Activated T-cell treated with anti-CD3 and anti-CD28 coated beads for 48 hours (primary cell): ENCODE measurements around the gene NXPH4.
A peak's percentile ranks its signal among the peaks of the same experiment; 100 is the strongest.

Experiments used
- DNase-seq: peaks from one replicate; pipeline ENCODE4 v3.0.0-alpha.2; 2020; ENCODE audit warnings: low read depth

The NXPH4 gene

DNA sequence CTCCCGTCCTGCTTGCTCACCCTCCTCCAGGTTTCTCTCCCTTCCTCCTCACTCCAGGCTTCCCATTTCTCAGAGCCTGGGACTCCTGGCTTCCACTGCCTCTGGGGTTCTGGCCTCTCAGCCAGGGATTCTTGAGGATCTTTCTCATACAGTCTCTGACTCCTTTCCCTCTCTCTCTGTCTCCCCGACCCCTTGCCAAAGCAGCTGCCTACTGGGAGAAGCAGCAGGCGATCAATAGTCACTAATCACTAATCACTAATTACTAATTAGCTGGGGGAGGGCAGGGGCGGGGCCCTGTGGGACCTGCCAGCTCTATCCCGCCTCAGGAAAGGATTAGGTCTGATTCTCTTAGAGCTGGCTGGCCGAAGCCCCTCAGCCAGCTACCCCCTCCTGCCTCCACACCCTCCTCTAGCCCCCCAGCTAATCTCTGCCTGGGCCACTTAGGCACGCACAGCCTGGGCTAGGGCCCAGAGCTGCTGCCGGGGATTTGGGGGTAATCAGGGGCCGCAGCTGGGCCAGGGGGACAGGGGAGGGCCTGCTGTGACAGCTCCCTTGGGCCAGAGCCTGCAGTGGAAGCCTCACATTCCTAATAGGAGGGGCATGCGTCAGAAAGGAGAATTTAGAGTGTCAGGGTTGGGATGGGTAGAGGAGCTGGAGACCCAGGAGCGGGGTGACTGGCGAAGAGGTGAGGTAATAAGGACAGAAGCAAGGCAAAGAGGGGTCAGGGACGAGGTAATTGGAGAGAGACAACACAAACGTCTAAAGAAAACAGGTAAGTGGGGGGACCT, 2.8 kb downstream of the NXPH4 start:
- DNase-seq = no peak

DNA sequence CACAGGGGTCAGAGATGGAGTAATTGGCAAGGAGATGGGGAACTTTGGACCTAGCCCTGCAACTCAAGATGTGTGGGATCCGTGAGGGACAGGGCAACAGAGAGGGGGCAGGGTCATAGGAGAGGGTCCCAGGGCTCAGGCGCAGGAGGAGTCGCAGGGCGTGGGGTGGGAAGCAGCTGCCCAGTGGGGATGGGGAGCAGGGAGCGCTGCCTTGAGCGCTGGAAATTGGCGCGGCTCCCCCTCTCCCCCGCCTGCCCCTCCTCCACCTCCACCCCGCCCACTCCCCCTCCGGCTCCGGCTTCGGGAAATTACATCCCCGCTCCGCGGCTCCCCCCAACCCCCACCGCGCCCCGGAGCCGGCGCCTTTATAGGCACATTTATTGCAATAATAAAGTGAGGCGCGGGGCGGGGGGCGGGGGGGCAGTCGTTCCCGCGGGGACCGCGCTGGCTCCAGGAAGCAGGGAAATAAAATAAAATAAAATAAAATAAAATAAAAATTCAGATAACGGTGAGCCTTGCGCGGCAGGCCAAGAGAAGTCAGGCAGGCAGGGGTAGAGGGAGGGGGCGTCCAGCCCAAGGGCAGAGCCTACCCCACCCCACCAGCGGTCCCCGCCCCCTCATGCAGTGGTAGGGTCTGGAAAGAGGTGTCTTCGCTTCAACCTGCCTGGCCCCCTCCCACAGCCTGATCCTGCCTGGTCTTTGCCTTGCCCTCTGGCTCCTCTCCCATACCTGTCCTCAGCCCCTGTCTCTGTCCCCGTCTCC, 3.6 kb downstream of the NXPH4 start:
- no peak for DNase-seq

DNA sequence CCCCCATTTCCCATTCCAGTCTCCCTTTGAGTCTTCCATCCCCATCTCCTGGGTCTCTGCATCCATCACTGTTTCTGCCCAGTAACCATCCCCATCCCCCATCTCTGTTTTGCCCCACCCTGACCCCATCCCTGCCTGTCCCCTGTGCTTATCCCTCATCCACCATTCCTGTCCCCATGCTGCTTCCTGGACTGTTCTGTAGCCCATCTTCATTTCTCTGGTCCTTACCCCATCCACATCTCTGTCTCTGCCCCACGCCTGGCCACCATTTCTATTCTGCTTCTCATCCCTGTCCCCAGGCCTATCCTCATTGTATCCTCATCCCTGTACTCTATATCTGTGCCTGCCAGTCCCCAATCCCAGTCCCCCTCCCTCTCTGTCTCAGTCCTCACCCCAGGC, 4.2 kb downstream of the NXPH4 start:
- DNase-seq = no peak

DNA sequence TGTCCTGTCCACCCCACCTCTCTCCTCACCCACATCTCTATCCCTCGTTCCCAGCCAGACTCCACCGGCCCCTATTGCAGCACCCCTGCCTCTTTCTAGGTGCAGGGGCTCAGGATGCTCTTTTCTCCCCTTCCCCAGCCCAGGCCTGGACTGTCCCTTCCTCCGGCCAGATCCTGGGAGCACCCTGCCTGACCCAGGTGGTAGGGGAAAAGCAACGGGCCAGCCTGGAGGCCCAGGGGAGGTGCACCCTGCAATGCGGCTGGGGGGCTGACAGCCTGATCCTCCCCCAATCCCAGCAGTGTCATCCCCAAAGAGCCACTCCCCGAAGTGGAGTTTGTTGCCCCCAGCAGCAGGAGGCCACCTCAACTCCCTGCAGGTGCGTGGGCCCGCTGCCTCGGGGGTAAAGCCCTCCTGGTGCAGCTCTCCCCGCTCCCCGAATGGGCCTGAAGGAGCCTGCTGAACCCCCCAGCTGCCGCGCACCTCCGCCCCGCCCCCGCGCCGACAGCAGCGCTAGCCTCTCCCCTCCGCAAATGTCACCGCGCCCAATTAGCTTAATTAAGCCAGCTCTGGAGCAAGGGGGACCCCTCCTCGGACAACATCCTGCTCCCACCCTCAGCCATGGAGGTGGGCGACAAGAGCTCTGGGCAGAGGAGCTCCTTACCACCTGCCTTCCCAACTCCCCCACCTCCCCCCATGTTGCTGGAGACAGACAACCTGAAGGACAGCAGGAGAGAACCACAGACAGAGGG, 4.7 kb downstream of the NXPH4 start:
- DNase-seq = no peak

DNA sequence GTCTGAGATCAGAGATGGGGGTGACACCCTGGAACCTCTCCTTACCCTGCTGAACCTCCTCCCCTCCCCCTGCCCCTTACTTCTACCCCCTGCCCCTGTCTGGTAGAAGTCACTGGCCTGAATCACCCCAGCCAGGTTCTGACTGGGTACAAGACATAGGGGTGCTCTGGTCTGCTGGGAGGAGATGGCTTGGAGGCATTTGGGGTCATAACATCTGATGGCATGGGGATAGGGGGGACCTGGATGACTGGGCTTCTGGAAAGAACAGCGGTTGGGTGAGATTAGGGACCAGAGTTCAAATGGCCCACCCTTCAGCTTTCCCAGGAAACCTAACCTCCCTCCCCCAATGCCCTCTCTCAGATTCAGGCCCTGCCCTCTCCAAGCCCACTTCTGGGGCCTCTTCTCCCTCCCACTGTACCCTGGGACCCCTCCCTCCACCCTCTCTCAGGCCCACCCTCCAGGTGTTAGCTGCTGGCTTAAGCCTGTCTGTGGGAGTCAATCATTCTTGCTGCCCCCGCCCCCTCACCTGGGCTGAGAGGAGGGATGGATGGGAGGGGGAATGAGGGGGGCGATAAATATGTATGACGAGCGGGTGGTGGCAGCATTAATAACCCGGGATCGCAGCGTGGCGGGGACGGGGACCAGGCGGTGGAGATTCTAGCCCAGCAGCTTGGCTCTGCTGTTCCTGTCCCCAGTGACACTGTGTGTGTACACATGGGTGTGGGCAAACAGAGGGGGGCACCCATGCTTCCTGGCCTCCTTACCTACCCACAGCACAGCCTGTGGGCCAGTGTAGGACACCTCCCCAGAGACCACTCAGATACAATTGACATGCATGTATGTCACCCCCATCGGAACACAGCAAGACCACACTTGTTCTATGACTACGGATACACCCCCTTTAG, 5.9 kb downstream of the NXPH4 start:
- no peak for DNase-seq

DNA sequence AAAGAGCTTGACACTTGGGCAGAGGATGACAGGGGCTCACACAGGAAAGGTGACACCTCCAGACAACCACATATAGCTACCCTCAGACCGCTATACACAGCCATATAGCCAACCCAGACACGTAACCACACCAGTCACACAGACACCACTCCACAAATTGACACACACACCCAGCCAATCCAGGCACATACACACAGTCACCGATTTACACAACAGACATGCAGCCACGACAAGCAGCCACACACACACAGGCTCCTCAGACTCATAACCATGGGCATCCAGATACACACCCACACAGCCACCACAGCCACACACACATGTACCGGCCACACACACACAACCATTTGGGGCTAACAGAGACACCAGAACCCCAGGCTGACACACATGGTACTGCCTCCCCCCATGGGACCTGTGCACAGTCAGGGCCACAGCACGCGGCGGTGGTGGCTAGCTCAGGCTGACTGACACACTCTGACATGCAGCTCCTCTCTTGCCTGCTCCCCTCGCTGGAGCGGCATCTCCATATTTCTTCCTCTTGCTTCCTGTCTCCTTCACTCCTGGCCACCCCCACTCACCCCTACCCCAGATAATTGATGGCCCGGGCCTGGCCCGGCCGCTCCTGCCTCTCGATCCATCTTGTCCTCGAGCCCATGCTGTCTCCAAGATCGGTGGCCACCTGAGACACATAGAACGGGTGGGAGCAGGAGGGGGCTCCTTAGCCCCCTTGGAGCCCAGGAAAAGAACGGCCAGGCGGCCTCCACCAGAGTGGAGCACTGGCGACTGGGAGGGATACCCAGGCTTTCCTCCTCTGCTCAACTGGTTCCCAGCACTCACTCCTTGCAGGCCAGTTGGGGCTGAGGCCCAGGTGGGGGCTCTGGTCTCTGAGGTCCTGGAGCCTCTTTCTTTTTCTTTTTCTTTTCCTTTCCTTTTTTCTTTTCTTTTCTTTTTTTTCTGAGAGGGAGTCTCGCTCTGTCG, 6.9 kb downstream of the NXPH4 start:
- DNase-seq = no peak

DNA sequence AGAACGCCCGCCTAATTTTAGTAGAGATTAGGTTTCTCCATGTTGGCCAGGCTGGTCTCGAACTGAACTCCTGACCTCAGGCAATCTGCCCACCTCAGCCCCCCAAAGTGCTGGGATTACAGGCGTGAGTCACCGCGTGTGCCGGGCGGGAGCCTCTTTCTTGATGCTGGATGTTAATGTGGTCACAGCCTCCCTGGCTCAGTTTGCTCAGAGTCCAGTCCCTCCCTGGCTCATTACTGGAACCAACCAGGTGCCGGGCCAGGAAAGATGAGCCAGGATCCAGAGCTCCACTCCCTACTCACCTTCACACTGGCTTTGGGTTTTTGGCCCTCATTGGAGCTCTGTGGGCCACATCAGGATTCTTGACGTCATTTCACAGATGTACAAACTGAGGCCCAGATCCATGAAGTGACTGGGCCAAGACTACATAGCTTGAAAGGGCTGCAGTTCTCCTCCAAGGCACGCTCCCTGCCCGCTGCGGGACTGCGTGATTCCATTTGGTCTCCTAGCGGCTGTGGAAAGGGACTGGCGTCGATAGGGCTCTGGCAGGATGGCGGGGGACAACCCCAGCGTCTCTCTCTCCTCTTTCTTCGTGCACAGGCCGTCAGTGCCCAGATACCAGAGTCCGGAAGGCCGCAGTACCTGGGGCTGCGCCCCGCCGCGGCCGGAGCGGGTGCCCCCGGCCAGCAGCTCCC, 7.8 kb downstream of the NXPH4 start:
- DNase-seq = no peak

DNA sequence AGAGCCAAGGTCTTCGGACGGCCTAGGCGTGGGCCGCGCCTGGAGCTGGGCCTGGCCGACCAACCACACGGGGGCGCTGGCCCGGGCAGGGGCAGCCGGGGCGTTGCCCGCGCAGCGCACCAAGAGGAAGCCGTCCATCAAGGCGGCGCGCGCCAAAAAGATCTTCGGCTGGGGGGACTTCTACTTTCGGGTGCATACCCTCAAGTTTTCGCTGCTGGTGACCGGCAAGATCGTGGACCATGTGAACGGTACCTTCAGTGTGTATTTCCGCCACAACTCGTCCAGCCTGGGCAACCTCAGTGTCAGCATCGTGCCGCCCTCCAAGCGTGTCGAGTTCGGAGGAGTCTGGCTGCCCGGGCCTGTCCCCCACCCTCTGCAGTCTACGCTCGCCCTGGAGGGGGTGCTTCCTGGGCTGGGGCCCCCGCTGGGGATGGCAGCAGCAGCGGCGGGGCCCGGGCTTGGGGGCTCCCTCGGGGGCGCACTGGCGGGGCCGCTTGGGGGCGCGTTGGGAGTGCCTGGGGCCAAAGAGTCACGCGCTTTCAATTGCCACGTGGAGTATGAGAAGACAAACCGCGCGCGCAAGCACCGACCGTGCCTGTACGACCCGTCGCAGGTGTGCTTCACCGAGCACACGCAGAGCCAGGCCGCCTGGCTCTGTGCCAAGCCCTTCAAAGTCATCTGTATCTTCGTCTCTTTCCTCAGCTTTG, 8.5 kb downstream of the NXPH4 start:
- DNase-seq = peak; percentile 66

DNA sequence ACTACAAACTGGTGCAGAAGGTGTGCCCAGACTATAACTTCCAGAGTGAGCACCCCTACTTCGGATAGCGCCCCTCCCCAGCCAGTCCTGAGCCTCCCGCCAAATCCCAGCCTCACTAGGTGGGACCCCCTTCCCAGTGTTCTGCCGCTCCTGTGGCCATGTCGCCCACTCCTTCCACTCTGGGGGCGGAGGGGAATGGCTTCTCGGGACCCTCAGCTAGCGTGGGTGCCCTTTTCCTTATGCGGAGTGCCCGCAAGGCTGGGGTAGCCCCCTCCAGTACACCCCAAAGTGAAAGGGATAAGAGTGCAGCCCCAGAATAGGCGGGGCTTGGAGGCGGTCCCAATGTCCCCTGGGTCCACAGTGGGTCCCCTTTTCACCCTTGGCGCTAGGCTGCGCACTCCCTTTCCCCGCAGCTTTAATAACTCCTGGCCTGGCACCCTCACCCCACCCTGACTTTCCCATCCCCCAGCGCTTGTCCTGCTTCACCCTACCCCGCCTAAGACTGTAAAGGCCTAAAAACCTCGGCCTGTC, 9.2 kb downstream of the NXPH4 start:
- no peak for DNase-seq

DNA sequence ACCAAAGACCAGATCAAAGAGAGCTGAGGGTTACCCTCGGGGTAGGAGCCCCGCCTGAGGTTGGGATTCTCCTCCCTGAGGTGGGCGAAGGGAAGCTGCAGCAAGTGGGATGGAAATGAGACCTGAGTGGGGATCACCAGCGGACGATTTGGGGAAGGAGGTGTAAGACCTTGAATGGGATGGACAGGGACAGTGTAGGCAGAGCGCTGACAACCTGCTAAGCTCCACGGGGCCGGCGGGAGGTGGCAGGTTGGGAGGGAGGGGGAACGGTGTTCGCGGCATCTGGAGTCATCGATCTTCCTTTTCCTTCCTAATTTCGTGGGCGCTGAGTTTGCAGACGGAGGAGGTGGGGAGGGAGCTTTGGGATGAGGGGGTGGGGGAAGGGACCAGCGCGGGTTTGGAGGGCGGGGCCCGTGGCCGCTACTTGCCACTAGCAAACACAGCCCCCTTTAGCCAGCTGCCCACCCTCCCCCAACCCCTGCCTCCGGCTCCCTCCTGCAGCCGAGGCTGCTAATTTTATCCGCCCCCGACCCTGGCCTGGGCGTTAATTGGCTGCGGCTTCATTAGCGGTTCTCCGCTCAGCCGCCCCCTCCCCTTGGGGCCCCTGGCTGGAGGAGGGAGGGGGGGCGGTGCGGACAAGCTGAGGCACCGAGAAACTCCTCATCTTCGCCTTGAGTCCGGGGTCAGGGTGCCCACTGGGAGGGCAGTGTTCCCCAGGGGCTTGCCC, 10.2 kb downstream of the NXPH4 start:
- no peak for DNase-seq

DNA sequence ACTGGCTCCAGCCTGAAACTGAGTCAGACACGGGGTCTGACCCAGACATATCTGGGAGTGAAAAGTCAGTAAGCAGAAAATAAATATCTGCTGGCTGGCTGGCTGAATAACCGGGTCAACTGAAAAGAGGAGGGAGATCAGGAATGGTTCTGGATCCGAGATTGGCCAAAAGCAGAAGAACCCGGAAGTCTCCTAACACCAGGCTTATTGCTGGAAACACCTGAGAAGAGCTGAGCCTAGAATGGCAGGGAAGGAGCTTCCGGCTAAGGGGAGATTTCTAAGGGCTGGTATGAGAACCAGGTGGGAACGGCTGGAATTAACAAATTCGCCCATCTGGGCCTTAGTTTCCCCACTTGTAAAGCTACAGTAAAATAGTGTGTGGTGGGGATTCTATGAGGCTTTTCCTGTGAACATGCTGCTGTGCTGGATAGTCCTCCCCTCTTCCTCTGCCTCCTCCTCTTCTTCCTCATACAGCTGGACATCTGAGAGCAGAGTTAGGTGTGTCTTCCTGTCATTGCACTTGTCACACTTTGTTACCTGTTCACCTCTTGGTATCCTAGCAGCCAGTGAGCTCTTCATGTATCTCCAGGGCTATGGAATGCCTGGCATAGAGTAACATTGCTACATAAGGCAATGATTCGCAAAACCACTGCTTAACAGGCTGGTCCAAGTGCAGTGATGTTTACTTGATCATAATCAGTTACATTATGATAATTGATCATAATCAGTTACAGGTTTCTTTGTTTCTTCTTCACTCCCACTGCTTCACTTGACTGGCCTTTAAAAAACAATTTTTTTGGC, 10.9 kb downstream of the NXPH4 start:
- no peak for DNase-seq

DNA sequence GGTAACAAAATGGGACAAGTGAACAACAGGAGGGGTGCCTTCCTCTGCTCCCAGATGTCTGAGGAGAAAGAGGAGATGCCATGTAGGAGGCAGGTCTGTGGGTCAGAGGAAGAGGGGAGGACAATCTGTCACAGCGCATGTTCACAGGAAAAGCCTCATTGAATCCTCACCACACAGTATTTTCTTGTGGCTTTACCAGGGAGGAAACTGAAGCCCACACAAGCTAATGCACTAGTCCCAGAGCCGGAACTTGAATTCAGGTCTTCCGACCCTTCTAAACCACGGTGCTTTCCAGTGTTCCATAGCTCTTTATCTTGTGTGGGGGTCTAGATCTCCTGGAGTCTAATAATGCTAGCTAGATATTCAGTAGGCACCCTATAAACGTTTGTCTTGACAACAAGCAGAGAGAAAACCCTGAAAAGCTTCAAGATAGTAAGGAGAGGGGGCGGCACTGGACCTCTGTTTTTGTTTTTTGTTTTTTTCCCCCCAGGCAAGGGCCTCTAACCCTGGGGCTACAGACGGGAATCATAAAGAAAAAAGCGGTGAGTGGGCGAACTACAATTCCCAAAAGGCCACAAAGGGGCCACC, 12.5 kb downstream of the NXPH4 start:
- DNase-seq = no peak

DNA sequence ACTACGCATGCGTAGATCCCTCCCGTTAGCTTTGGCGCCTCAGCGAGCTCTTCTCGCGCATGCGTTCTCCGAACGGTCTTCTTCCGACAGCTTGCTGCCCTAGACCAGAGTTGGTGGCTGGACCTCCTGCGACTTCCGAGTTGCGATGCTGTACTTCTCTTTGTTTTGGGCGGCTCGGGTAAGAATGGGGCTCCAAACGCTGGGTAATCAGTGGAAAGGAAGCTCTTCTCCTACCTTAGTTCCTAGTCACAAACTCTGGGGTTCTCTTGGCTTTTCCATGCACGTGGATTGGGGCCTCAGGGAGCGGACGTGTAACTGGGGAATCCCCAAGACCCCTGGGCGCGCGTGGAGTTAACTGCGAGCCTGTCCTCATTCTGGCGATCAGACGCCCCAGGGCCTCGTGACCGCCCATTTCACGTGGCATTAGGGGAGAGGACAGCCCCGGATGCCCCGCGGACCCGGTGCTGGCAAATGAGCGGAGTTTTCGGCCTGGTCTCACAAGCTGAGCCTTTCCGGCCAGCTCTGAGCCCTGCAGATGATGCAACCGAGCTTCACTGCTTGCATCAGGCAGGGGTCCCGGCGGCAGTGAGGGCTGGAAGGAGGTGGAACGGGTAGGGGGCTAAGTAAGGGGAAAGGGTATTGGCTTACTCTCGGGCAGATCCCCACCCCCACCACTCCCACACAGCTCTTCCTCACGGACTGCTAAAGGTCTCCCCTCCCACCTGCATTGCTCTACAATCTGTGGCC, 13.2 kb downstream of the NXPH4 start, which contains the start of gene SHMT2:
Gene SHMT2 (plus strand): TSS at position 78 of the 747 bp plus-strand sequence. CDS start 68 bp downstream, at position 146.
- DNase-seq = peak; percentile 90

DNA sequence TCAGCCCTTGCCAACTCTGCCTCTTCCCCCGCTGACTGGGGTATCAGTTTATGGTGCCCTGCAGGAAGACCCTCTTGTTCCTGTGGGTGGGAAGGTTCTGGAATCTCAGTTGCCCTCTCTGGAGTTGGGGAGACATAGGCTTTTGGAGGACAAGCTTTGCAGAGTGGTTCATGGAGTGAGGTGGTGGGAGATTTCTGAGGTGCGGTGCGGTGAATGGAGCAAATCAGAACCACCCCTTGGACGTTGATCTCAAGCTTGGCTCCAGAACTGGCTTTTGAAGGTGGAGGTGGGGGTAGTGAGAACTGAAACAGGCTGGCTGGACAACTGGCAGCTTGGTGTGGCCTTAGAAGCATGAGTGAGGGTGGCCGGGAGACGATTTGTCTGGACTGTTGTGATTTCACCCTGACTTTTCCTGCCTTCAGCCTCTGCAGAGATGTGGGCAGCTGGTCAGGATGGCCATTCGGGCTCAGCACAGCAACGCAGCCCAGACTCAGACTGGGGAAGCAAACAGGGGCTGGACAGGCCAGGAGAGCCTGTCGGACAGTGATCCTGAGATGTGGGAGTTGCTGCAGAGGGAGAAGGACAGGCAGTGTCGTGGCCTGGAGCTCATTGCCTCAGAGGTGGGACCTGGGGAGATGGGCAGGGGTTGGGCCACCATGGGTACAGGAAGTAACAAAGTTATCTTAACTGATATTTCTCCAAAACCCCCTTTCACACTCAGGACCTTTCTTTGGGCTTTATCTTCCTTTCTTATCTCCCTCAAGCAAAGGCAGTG, 14.0 kb downstream of the NXPH4 start:
- DNase-seq = no peak

DNA sequence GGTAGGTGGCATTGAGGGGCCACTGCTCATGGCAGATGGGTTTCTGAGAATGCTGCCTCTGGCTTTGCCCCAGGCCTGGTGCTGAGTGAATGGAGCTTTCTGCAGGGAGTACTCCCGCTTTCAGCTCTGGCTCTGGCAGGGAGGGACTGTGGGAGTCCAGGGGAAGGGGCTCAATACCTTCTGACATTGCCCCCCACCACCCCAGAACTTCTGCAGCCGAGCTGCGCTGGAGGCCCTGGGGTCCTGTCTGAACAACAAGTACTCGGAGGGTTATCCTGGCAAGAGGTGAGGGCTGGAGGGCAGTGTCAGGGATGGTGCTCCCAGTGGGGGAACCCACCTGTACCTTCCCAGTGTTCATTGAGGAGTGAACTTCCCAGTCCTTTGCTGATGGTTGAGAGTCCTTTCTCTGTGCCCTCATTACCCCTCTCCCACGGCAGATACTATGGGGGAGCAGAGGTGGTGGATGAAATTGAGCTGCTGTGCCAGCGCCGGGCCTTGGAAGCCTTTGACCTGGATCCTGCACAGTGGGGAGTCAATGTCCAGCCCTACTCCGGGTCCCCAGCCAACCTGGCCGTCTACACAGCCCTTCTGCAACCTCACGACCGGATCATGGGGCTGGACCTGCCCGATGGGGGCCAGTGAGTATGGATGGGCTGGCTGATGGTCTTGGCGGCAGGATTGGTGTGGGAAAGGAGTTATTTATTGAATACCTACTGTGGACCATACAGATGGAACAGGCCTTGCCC, 14.9 kb downstream of the NXPH4 start:
- no peak for DNase-seq
